Sigmoid colon (tissue), 7 donors: ENCODE data around the gene ABCD4. TPM values are rescaled to one million over a fixed set of nuclear protein-coding genes. Genes with fewer than 3 reads are reported as not detected.

ENCODE experiments used
- DNase-seq: peaks from one replicate; pipeline ENCODE4 v3.0.0-alpha.2; 2019
- H3K27ac ChIP-seq, 4 donors: fragments of 200-600 bp; sonication (generic); one replicate each; pipeline ENCODE4 v1.5.1; 2016 to 2019; ENCODE audit warnings: mild to moderate bottlenecking in 1 of 4
- H3K27me3 ChIP-seq, 3 donors: fragments of 200-600 bp; sonication (generic); one replicate each; pipeline ENCODE4 v1.5.1; 2019; ENCODE audit warnings: mild to moderate bottlenecking in 1 of 3
- H3K36me3 ChIP-seq, 4 donors: fragments of 200-600 bp; sonication (generic); one replicate each; pipeline ENCODE4 v1.5.1; 2016 to 2019
- H3K4me1 ChIP-seq, 4 donors: fragments of 200-600 bp; sonication (generic); one replicate each; pipeline ENCODE4 v1.5.1; 2017 to 2019
- H3K4me3 ChIP-seq, 4 donors: fragments of 200-600 bp; sonication (generic); one replicate each; pipeline ENCODE4 v1.5.1; 2017 to 2019; ENCODE audit warnings: mild to moderate bottlenecking in 2 of 4, moderate library complexity in 1 of 4
- H3K9me3 ChIP-seq, 4 donors: fragments of 200-600 bp in 3 of 4; sonication (generic) in 3 of 4; one replicate each; pipeline versions ENCODE4 v1.5.1 to v1.6.1; 2013 to 2019
- CTCF ChIP-seq, 4 experiments: fragments of 450-650 bp in 3 of 4; fragments of 200-600 bp in 1 of 4; IDR thresholded peaks; one replicate each; pipeline ENCODE4 v1.5.1; 2016 to 2019; ENCODE audit warnings: antibody characterized with exemption in 4 of 4, mild to moderate bottlenecking in 3 of 4, moderate library complexity in 2 of 4
- EP300 ChIP-seq, 4 donors: sonication (generic); formaldehyde crosslinking; IDR thresholded peaks; one replicate each; pipeline ENCODE4 v1.6.1; 2017; ENCODE audit warnings: antibody characterized with exemption in 4 of 4
- POLR2A ChIP-seq, 2 donors: fragments of 450-650 bp; IDR thresholded peaks; one replicate each; pipeline ENCODE4 v1.6.1; 2016; ENCODE audit warnings: antibody characterized with exemption in 2 of 2, mild to moderate bottlenecking in 2 of 2, moderate library complexity in 2 of 2
- POLR2AphosphoS5 ChIP-seq, 4 donors: sonication (generic); formaldehyde crosslinking; IDR thresholded peaks; one replicate each; pipeline ENCODE4 v1.6.1; 2017; ENCODE audit warnings: antibody characterized with exemption in 4 of 4
- WGBS, 2 donors: extraction: QIAGEN DNeasy Blood & Tissue Kit; methylation state at CpG; one replicate each; pipeline ENCODE4 v1.1.7; 2013; 5-methylcytosine and 5-hydroxymethylcytosine counted together
- intact Hi-C: fragments of 100-400 bp; cut with DNase I; formaldehyde crosslinking; loops from one replicate; pipeline ENCODE4 v1.15.1; 2023
- polyA plus RNA-seq, 3 donors: library from polyadenylated mRNA; stranded (reverse); fragments of 200-250 nt; gene quantifications; one replicate each; pipeline ENCODE4 v1.2.3, GENCODE V29; 2013
- total RNA-seq, 4 donors: library from RNA; depleted of rRNA; stranded (reverse); fragments of >200 nt; gene quantifications; one replicate each; pipeline ENCODE4 v1.1.0, GENCODE V29; 2016
- donor health status: healthy with polysubstance abuse.
- donor health status: Bipolar disorder and iron deficiency.
- donor health status: healthy.

Gene ABCD4
- total and polyA plus RNA-seq, 7 donors = 13.6 to 50.1 (median 28.9) TPM

GRCh38 chr14:74248017-74248416, 54.7 kb downstream of the ABCD4 start:
- Histone ChIP-seq H3K9me3 (no peaks in the 10 kb centered on the region), H3K36me3 (no peaks in the 10 kb centered on the region), H3K27ac (no peak overlapping the region), H3K4me3 (no peak overlapping the region), H3K4me1 (peaks cover 0 to 7% (median 0%) of the 10 kb centered on the region in 4 donors), H3K27me3 (peaks cover 3 to 45% (median 23%) of the 10 kb centered on the region in 3 donors)
- TF ChIP-seq CTCF (IDR thresholded peaks at IDR 0.05) (no peak), POLR2AphosphoS5 (IDR thresholded peaks at IDR 0.05) (no peak), EP300 (IDR thresholded peaks at IDR 0.05) (no peak), POLR2A (IDR thresholded peaks at IDR 0.05) (no peak)
- intact Hi-C loops = no loop called here
- 52 to 55% methylated on average over 6 of the region's 6 CpGs for WGBS, 2 donors
- DNase-seq = no peak

GRCh38 chr14:74246542-74246941, 56.2 kb downstream of the ABCD4 start:
- intact Hi-C loops = no loop called here
- H3K27me3 ChIP-seq = peaks cover 16 to 56% (median 32%) of the 10 kb centered on the region in 3 donors
- no peaks in the 10 kb centered on the region for H3K36me3 ChIP-seq
- H3K4me1 ChIP-seq = peaks cover 0 to 11% (median 5%) of the 10 kb centered on the region in 4 donors
- WGBS, 2 donors = 70 to 79% methylated on average over 8 of the region's 8 CpGs
- DNase-seq = no peak
- H3K4me3 ChIP-seq = no peak overlapping the region
- no peak overlapping the region for H3K27ac ChIP-seq
- no peaks in the 10 kb centered on the region for H3K9me3 ChIP-seq
- TF ChIP-seq CTCF (IDR thresholded peaks at IDR 0.05) (no peak), EP300 (IDR thresholded peaks at IDR 0.05) (no peak), POLR2A (IDR thresholded peaks at IDR 0.05) (no peak), POLR2AphosphoS5 (IDR thresholded peaks at IDR 0.05) (no peak)

GRCh38 chr14:74245292-74245691, 57.4 kb downstream of the ABCD4 start:
- TF ChIP-seq POLR2AphosphoS5 (IDR thresholded peaks at IDR 0.05) (no peak), CTCF (IDR thresholded peaks at IDR 0.05) (no peak), POLR2A (IDR thresholded peaks at IDR 0.05) (no peak), EP300 (IDR thresholded peaks at IDR 0.05) (no peak)
- Histone ChIP-seq H3K4me3 (no peak overlapping the region), H3K4me1 (peaks cover 0 to 20% (median 18%) of the 10 kb centered on the region in 4 donors), H3K36me3 (no peaks in the 10 kb centered on the region), H3K27ac (no peak overlapping the region), H3K9me3 (no peaks in the 10 kb centered on the region), H3K27me3 (peaks cover 29 to 68% (median 45%) of the 10 kb centered on the region in 3 donors)
- DNase-seq = no peak
- 63 to 68% methylated on average over 7 of the region's 7 CpGs for WGBS, 2 donors
- intact Hi-C loops = no loop called here

- no peak overlapping the region for H3K4me3 ChIP-seq
Measured at GRCh38 chr14:74244115-74244514, 58.6 kb downstream of the ABCD4 start.

More at GRCh38 chr14:74244115-74244514, 58.6 kb downstream of the ABCD4 start:
- Histone ChIP-seq H3K27ac (no peak overlapping the region), H3K36me3 (no peaks in the 10 kb centered on the region), H3K9me3 (no peaks in the 10 kb centered on the region), H3K4me1 (peaks cover 0 to 31% (median 27%) of the 10 kb centered on the region in 4 donors), H3K27me3 (peaks cover 41 to 80% (median 57%) of the 10 kb centered on the region in 3 donors)
- no peak for DNase-seq
- 6 to 22% methylated on average over 3 of the region's 3 CpGs for WGBS, 2 donors
- TF ChIP-seq EP300 (IDR thresholded peaks at IDR 0.05) (no peak), POLR2AphosphoS5 (IDR thresholded peaks at IDR 0.05) (no peak), POLR2A (IDR thresholded peaks at IDR 0.05) (no peak), CTCF (IDR thresholded peaks at IDR 0.05) (no peak)
- intact Hi-C loops = no loop called here
